NCI-H345 (cell line): ENCODE data around the gene CHRNG.

Experiments used
- DNase-seq: peaks from one replicate; lab custom pipeline; 2025; lab: John Stamatoyannopoulos, UW

Gene CHRNG

DNA sequence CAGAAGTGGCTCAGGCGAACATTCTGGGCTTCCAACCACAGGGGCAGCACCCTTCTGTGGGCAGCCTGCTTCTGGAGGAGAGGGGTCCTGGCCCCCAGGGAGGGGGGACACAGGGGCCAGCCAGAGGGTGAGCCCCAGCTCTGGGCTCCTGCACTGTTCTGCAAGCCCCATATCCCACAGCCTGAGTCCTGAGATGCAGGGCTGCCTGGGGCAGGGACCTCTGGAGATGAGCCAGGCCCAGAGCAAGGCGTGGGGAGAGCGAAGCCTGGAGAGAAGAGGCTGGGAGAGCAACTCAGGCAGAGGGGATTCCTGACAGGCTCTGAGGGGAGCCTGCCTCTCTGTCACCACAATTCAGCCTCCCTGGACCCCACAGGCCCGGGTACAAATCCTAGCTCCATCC, 32.8 kb upstream of the CHRNG start:
- DNase-seq = no peak

- DNase-seq = no peak
These were observed 31.2 kb upstream of the CHRNG start for GRCh38 chr2:232508251-232508650.

DNA sequence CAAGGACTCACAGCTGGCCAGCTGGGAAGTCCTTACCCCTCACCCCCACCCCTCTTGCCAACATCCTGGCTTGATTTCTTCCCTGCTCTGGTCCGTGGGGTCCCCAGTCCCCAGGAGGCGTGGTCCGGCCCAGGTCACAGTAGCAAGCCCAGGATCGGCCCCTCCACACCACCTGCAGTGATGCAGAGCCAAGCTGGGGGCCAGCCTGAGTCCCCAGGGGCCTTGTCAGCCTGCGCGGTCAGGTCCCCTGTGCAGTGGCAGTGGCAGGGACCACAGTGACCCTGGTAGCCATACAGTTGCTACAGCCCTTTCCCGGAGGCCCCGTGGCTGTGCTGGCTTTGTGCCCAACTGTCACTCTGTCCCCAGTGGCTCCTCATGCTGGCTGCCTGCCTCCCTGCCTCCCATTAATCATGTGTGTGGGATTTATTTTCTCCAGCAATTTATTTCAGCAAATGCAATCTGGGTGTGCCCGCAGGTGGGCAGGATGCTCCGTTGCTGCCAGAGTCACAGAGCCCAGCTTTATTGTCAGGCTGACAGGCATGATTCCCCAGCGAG, 28.1 kb upstream of the CHRNG start:
- peak; percentile 40 for DNase-seq

DNA sequence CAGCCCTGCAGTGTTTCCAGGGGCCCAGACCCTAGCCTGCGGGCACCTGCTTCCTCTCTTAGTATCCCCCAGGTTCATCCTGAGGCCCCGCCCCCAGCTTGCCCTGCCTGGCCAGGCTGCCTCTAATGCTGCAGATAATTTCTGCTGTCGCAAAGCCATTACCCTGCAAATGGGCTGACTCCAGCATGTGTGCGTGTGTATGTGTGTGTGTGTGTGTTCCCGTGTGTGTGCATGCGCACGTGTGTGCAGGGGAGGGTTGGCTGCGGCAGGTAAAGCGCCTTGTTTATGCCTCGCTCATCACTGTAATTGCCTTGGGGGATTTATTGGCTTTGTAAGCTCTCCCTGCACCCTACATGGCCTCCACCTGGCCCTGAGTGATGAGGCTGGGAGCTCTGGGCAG, 26.9 kb upstream of the CHRNG start:
- DNase-seq = no peak

GRCh38 chr2:232513353-232513752, 26.1 kb upstream of the CHRNG start:
- no peak for DNase-seq

DNA sequence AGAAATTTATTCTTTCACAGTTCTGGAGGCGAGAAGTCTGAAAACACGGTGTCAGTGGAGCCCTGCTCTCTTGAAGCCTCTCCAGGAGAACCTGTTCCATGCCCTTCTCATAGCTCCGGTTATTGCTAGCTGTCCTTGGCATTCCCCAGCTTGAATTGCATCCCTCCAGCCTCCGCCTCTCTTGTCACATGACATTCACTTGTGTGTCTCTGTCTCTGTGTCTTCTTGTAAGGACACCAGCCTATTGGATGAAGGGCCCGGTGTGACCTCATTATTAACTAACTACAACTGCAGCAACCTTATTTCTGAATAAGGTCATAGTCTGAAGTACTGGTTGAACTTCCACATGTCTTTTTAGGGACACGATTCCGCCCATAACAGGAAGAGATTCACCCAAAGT, 23.9 kb upstream of the CHRNG start:
- no peak for DNase-seq

- no peak for DNase-seq
These were observed 22.9 kb upstream of the CHRNG start for GRCh38 chr2:232516551-232516950.

- DNase-seq = no peak
These were observed 20.6 kb upstream of the CHRNG start for GRCh38 chr2:232518844-232519243.

DNA sequence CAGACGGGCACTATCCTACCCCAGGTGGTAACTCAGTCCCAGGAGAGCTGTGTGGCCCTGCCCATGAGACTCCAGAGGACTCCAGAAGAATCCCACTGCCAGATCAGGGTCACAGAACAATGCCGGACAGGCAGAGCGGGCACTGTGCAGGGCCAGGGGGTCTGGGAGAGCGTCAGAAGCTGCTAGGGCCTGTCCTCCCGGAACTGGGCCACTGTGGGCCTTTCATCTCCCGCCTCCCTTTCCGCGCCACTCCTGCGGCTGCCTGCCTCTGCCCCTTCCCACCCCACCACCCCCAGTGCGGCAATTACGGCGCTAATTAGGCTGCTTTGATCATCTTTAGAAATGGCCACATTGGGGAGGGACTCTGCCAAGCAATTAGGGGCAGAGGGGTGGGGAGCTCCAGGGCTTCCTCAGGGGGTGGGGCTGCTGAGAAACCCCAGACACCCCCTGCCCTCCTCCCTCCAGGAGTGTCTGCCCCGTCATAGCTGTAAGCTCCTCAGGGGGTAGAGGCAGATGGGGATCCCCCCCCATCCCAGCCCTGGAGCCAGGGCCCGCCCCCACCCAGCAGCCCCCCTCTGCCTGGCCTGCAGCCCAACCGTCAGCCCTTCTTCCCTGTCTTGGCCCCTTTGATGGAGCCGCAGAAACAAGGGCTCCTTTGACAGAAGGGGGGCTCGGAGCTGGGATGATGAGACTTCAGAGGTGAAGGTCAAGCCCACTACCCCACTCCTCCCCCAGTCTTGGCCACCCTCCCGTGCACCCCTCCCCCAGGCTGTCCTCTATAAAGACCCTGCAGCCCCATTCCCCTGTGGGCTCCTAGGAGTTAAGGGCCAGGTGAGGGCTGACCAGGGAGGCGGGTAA, 19.7 kb upstream of the CHRNG start, which contains the start of gene PRSS56:
TSS of gene PRSS56 (plus strand) at position 808 of the 858 bp plus-strand sequence. CDS start 211 bp downstream, outside the sequence.
- no peak for DNase-seq

GRCh38 chr2:232520489-232520888, 19.0 kb upstream of the CHRNG start:
- DNase-seq = no peak

GRCh38 chr2:232521098-232521497, 18.4 kb upstream of the CHRNG start:
- no peak for DNase-seq

- peak; percentile 29 for DNase-seq
These were observed 17.4 kb upstream of the CHRNG start for GRCh38 chr2:232521959-232522622.

- no peak for DNase-seq
These were observed 16.7 kb upstream of the CHRNG start for GRCh38 chr2:232522623-232523401.

DNA sequence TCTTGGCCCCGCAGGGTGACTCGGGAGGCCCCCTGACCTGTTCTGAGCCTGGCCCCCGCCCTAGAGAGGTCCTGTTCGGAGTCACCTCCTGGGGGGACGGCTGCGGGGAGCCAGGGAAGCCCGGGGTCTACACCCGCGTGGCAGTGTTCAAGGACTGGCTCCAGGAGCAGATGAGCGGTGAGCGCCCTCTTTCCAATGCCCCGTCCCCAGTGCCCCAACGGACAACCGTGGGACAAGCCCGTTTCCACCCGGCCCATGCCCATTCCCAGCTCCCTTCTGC, 16.1 kb upstream of the CHRNG start:
- DNase-seq = no peak

GRCh38 chr2:232523682-232524597, 15.6 kb upstream of the CHRNG start:
- peak; percentile 26 for DNase-seq

GRCh38 chr2:232524771-232525170, 14.7 kb upstream of the CHRNG start:
- no peak for DNase-seq

DNA sequence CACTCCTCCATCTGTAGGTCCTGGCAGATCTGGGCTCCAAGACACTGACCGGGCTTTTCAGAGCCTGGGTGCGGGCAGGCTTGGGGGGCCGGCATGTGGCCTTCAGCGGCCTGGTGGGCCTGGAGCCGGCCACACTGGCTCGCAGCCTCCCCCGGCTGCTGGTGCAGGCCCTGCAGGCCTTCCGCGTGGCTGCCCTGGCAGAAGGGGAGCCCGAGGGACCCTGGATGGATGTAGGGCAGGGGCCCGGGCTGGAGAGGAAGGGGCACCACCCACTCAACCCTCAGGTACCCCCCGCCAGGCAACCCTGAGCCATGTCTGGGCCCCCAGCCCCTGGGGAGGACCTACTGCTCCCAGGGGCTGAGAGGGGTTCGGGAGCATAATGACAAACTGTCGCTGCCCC, 14.3 kb upstream of the CHRNG start:
- DNase-seq = no peak

- peak; percentile 17 for DNase-seq
These were observed 13.6 kb upstream of the CHRNG start, which contains the start of gene CHRND for GRCh38 chr2:232525791-232526371. TSS of gene CHRND (plus strand) at chr2:232526160. CDS start at chr2:232526216, 56 bp downstream.

- no peak for DNase-seq
These were observed 13.0 kb upstream of the CHRNG start for GRCh38 chr2:232526372-232526941.

- no peak for DNase-seq
These were observed 11.5 kb upstream of the CHRNG start for GRCh38 chr2:232527905-232528470.
